T follicular helper cell (primary cell): ENCODE results near the gene KLHL29.
"Not testable (repeated sequence)": the region's sequence is repeated elsewhere in the genome, so short reads cannot be mapped to it uniquely, and the experiment has no call there.

ENCODE experiments used
- DNase-seq: peaks from one replicate; pipeline ENCODE4 v3.0.0-alpha.2; 2020; ENCODE audit warnings: low read depth
- total RNA-seq, 2 experiments: gene quantifications; one replicate each; lab custom pipeline; 2026; lab: John Stamatoyannopoulos, UW

The KLHL29 gene
- 2.5 to 2.6 reads per million in 2 experiments for total RNA-seq

- peak; percentile 67 for DNase-seq
Observed at GRCh38 chr2:23384551-23385343, at the start of gene KLHL29. Gene KLHL29, plus strand, starts transcription at chr2:23385179. Its CDS starts 177,018 bp downstream, at chr2:23562197.

GRCh38 chr2:23335550-23335949, 49.4 kb upstream of the KLHL29 start:
- DNase-seq = no peak

- no peak for DNase-seq
Observed at GRCh38 chr2:23342075-23342474, 42.9 kb upstream of the KLHL29 start.

GRCh38 chr2:23346029-23346428, 39.0 kb upstream of the KLHL29 start:
- no peak for DNase-seq

GRCh38 chr2:23346781-23347180, 38.2 kb upstream of the KLHL29 start:
- no peak for DNase-seq

GRCh38 chr2:23347471-23348092, 37.4 kb upstream of the KLHL29 start:
- no peak for DNase-seq

- DNase-seq = not testable (repeated sequence)
Observed at GRCh38 chr2:23348093-23348481, 36.9 kb upstream of the KLHL29 start.

- no peak for DNase-seq
Observed at GRCh38 chr2:23349508-23349907, 35.5 kb upstream of the KLHL29 start.

GRCh38 chr2:23350041-23350791, 34.8 kb upstream of the KLHL29 start:
- DNase-seq = no peak

- no peak for DNase-seq
Observed at GRCh38 chr2:23350792-23351355, 34.1 kb upstream of the KLHL29 start.

GRCh38 chr2:23351388-23352141, 33.4 kb upstream of the KLHL29 start:
- DNase-seq = peak; percentile 18

- no peak for DNase-seq
Observed at GRCh38 chr2:23354554-23354953, 30.4 kb upstream of the KLHL29 start.

- DNase-seq = no peak
Observed at GRCh38 chr2:23355001-23355400, 30.0 kb upstream of the KLHL29 start.

- no peak for DNase-seq
Observed at GRCh38 chr2:23356711-23357110, 28.3 kb upstream of the KLHL29 start.

- no peak for DNase-seq
Observed at GRCh38 chr2:23359631-23360567, 25.1 kb upstream of the KLHL29 start.

- no peak for DNase-seq
Observed at GRCh38 chr2:23360571-23361125, 24.3 kb upstream of the KLHL29 start.

- DNase-seq = no peak
Observed at GRCh38 chr2:23361152-23361551, 23.8 kb upstream of the KLHL29 start.

- DNase-seq = no peak
Observed at GRCh38 chr2:23363268-23363667, 21.7 kb upstream of the KLHL29 start.

GRCh38 chr2:23363831-23364230, 21.1 kb upstream of the KLHL29 start:
- no peak for DNase-seq

- no peak for DNase-seq
Observed at GRCh38 chr2:23366720-23367119, 18.3 kb upstream of the KLHL29 start.
